GM12874 (cell line): ENCODE results near the gene BRAT1.

Experiments used
- TF ChIP-seq, protein P1 (sequence below): IDR thresholded peaks from 2 replicates; pipeline ENCODE4 v1.5.1; 2011; ENCODE audit warnings: low read depth, mild to moderate bottlenecking, control low read depth, low read length, moderate library complexity; ENCODE audit not compliant: insufficient read depth

The BRAT1 gene

DNA sequence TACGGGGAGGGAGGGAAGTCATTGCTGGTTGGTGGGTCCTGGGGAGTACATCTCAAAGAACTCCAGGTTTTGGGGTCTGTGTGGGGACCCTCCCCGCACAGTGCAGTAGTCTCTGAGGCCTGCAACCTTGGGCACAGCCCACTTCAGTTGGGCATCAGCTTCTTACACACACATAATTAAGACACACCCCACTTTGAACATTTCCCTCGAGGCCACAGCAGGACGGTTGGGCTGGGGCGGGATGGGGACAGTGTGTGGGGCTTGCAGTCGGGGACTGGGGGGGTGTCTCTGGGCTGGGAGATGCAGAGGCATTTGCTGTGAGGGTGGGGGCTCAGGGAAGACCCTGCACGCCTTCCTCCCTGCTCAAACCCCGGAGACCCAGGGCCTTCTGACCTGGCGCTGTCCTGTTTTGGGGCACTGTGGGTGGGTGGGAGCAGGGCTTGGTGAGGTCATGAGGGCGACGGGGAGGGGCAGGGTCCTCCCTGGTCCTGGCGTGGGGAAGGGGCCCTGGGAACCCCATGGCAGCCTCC is 34.5 kb downstream of the BRAT1 start:
- TF ChIP-seq, protein P1, sequence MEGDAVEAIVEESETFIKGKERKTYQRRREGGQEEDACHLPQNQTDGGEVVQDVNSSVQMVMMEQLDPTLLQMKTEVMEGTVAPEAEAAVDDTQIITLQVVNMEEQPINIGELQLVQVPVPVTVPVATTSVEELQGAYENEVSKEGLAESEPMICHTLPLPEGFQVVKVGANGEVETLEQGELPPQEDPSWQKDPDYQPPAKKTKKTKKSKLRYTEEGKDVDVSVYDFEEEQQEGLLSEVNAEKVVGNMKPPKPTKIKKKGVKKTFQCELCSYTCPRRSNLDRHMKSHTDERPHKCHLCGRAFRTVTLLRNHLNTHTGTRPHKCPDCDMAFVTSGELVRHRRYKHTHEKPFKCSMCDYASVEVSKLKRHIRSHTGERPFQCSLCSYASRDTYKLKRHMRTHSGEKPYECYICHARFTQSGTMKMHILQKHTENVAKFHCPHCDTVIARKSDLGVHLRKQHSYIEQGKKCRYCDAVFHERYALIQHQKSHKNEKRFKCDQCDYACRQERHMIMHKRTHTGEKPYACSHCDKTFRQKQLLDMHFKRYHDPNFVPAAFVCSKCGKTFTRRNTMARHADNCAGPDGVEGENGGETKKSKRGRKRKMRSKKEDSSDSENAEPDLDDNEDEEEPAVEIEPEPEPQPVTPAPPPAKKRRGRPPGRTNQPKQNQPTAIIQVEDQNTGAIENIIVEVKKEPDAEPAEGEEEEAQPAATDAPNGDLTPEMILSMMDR: no peak

DNA sequence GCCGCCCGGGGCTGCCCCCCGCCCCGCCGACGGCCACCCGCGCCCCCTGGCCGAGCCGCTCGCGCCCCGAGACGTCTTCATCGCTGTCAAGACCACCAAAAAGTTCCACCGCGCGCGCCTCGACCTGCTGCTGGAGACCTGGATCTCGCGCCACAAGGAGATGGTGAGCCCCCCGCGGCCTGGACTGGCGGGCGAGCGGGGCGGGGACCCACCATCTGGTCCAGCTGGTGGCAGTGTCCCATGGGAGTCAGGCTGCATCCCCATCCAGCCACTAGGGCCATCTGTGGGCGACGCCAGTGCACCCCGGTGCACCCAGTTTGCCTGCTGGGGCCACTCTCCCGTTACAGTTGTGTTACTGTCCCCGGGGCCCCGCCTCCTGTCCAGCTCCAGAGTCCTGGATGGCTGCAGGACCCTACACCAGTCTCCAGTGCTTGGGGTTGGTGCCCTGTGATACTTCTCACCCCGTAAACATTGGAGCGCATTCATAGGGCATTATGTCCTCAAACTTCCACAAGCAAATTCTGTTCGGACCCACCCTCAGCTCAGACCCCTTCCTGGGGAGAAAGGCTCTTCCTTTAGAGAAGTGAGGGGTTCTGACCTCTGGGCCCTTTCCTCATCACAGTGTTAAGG is 35.1 kb downstream of the BRAT1 start:
- TF ChIP-seq, protein P1: 0 out of 2 replicates have a peak, but pooled peaks have one; percentile 4

DNA sequence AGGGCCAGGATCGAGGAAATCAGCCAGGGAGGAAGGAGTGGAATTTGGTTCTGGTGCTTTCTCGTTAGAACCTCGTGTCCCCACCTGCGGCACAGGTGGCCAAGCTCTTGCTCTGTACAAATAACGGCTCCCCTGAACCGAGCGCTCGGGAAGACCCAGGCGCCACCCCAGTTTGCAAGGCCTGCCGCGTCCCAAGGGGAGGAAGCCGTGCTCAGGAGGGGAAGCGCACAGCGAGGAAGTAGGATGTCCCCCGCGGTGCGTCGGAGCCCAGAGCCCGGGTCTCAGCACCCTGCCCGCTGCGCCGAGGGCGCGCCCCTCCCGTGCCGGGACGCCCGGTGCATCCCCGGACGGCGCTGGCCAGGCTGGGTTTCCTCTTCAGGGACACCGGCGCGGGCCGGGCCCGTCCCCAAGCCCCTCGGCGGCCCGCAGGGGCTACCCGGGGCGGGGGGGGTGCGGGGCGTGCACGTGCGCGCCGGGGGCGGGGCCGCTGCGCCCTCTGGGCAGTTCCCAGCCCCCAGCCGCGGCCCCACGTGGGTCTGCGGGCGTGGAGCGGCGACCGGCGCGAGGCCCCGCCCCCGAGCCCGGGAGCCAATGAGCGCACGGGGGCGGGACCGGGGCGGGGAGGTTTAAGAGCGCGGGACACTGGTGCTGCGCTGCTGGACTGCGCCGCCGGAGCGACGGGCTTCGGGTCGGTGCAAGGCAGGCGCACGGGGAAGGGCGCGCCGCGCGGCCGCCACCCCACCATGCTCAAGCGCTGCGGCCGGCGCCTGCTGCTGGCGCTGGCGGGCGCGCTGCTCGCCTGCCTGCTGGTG is 36.0 kb downstream of the BRAT1 start, which contains the start of gene LFNG:
Gene LFNG, plus strand, starts transcription at position 656 of the 812 bp plus-strand sequence. Its CDS starts 88 bp downstream, at position 744.
- TF ChIP-seq, protein P1: no peak

DNA sequence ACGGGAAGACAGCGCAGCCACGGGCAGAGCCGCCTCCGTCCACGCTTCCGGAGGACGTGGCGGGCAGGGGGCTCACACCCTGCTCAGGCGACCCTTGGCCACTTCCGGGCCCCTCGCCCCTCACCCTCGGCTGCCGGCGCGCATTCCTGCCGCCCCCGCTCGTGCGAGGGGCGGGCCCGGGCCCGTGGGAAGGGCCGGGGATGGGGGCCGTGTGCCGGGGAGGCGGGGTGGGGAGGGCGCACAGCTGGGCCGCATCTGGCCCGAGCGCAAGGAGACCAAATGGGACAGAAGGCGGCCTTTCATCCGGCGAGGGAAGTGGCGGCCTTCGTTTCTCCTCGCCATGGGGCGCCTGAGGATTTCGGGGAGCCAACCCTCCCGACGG is 36.6 kb downstream of the BRAT1 start:
- TF ChIP-seq, protein P1: no peak

DNA sequence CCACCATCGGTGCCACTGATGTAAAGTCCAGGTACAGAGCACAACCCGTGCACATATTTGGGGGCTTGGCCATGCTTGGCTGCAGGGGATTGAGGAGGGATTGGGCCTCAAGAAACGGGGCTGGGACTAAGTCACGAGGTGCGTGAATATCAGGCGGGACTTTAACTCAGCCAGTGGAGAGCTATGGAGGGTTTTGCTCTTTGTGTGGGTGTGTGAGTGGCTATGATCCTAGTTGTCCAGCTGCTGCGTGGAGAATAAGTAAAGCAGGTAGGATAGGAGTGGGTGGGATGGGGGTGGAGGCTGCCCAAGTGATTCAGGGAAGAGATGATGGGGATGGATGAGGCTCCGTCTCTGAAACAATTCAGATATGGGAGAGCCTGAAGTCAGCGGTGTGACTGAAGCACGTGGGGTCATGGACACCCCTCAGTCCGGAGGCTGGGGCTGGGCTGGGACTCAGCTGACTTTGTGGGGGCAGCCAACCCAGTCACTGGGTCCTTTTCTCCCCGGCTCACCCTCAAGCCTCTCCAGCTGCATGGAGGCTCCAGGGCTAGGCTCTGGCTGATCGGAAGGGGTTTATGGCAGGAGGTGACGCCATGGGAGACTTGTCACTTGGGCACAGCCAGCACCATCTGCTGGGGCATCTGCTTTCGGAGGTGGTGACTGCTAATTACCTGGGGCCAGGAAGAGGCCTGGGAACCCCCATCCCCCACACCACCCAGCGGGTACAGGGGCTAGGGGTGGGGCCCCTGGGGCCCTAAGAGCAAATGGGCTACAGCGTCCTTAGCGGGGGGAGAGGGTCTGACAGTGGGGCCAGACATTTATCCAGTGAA is 37.4 kb downstream of the BRAT1 start:
- TF ChIP-seq, protein P1: no peak

DNA sequence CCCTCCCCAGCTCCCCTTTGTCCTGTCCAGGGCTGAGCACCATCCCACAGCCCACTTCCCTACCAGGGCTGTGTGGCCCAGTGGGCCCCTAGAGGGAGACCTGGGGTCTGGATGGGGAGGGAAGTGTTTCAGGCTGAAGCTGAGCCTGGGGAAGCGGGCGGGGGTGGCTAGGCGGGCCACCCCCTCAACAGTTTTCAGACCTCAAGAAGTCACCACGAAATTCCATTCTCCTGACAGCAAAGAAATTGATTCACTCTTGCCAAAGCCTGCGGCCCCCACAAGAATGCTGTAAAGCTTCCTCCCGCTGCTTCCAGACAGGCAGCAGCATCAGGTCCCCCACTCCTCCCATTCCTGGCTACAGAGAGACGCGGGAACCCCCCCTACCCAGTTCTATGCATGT is 38.3 kb downstream of the BRAT1 start:
- TF ChIP-seq, protein P1: no peak

DNA sequence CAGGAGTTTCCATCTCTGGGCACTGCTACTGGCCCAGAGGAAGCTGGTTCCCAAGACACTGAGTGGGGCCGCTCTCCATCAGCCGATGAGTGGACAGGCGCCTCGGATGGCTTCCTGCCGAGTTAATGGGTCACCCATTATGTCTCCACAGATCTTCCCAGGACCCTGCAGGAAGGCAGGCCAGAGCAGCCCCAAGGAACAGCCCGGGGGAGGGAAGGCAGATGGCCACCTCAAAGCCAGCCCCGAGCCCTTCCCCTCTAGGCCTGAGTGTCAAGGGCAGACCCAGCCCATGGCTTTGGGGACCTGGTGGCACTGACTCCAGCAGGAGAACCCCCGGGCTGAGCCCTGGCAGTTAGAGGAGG is 39.1 kb downstream of the BRAT1 start:
- TF ChIP-seq, protein P1: no peak
